Dermis microvascular lymphatic vessel endothelial cell (primary cell): Measurements from ENCODE around the gene KMT2C. TPM values are rescaled to one million over a fixed set of nuclear protein-coding genes. Genes with fewer than 3 reads are reported as not detected.
A peak's percentile ranks its signal among the peaks of the same experiment; 100 is the strongest.

Experiments used
- DNase-seq, 2 donors: peaks; one replicate each; pipeline versions ENCODE4 v3.0.0 to v3.0.0-alpha.2; 2010; ENCODE audit warnings: low read depth in 2 of 2
- total RNA-seq: library from RNA; depleted of rRNA; stranded (reverse); fragments of >200 nt; gene quantifications from 2 replicates; pipeline ENCODE4 v1.2.1, GENCODE V29; 2014

Gene KMT2C
- total RNA-seq, 1 donor from 2014 or later: 20.5 TPM

- DNase-seq: no peak
Observed at GRCh38 chr7:152203095-152203494, 232.7 kb downstream of the KMT2C start.

- DNase-seq: peak; percentile 10 to 55
Observed at GRCh38 chr7:152202056-152202455, 233.7 kb downstream of the KMT2C start.

GRCh38 chr7:152200395-152200794 lies 235.4 kb downstream of the KMT2C start:
- no peak for DNase-seq

- DNase-seq: no peak
Observed at GRCh38 chr7:152196391-152196790, 239.4 kb downstream of the KMT2C start.

- no peak for DNase-seq
Observed at GRCh38 chr7:152193880-152194279, 241.9 kb downstream of the KMT2C start.

- no peak for DNase-seq
Observed at GRCh38 chr7:152189061-152189460, 246.7 kb downstream of the KMT2C start.

GRCh38 chr7:152185558-152185957 lies 250.2 kb downstream of the KMT2C start:
- DNase-seq: no peak

- DNase-seq: no peak
Observed at GRCh38 chr7:152180587-152180986, 255.2 kb downstream of the KMT2C start.

GRCh38 chr7:152180048-152180447 lies 255.8 kb downstream of the KMT2C start:
- DNase-seq: no peak

- no peak for DNase-seq
Observed at GRCh38 chr7:152178405-152179058, 257.3 kb downstream of the KMT2C start.

- no peak for DNase-seq
Observed at GRCh38 chr7:152177681-152178404, 258.0 kb downstream of the KMT2C start.

GRCh38 chr7:152176797-152177196 lies 259.0 kb downstream of the KMT2C start:
- no peak for DNase-seq

GRCh38 chr7:152173372-152174070 lies 262.3 kb downstream of the KMT2C start:
- DNase-seq: no peak

- DNase-seq: no peak
Observed at GRCh38 chr7:152162287-152162686, 273.5 kb downstream of the KMT2C start.

GRCh38 chr7:152161171-152161570 lies 274.6 kb downstream of the KMT2C start:
- no peak for DNase-seq

GRCh38 chr7:152158801-152159587 lies 276.8 kb downstream of the KMT2C start:
- no peak for DNase-seq

GRCh38 chr7:152152267-152152666 lies 283.5 kb downstream of the KMT2C start:
- DNase-seq: no peak

GRCh38 chr7:152149363-152149762 lies 286.4 kb downstream of the KMT2C start:
- no peak for DNase-seq

- no peak for DNase-seq
Observed at GRCh38 chr7:152148706-152149105, 287.1 kb downstream of the KMT2C start.

GRCh38 chr7:152145853-152146466 lies 289.8 kb downstream of the KMT2C start:
- DNase-seq: peak; percentile 50 to 91

- peak in 1 of 2 donors; percentile 60 for DNase-seq
Observed at GRCh38 chr7:152144557-152145245, 291.1 kb downstream of the KMT2C start.
